Esophagus squamous epithelium (tissue), 5 donors: ENCODE data around the gene ST3GAL3. TPM values are rescaled to one million over a fixed set of nuclear protein-coding genes. Genes with fewer than 3 reads are reported as not detected.

Experiments used
- DNase-seq: peaks from one replicate; lab custom pipeline; 2025; lab: John Stamatoyannopoulos, UW
- H3K27ac ChIP-seq, 4 donors: fragments of 200-600 bp; sonication (generic); one replicate each; pipeline ENCODE4 v1.5.1; 2016 to 2019; ENCODE audit warnings: mild to moderate bottlenecking in 1 of 4
- H3K27me3 ChIP-seq, 4 donors: fragments of 200-600 bp; sonication (generic); 1 replicate in 3 of 4; 2 replicates in 1 of 4; pipeline versions ENCODE4 v1.5.1 to v1.6.0; 2017 to 2021; ENCODE audit warnings: antibody characterized with exemption in 1 of 4
- H3K36me3 ChIP-seq, 3 donors: fragments of 200-600 bp; sonication (generic); one replicate each; pipeline ENCODE4 v1.5.1; 2016 to 2019
- H3K4me1 ChIP-seq, 3 donors: fragments of 200-600 bp; sonication (generic); one replicate each; pipeline ENCODE4 v1.5.1; 2017 to 2019
- H3K4me3 ChIP-seq, 4 donors: fragments of 200-600 bp; sonication (generic); 1 replicate in 3 of 4; 2 replicates in 1 of 4; pipeline ENCODE4 v1.5.1; 2016 to 2019; ENCODE audit warnings: mild to moderate bottlenecking in 2 of 4, moderate library complexity in 1 of 4
- H3K9me3 ChIP-seq, 3 donors: fragments of 200-600 bp; sonication (generic); one replicate each; pipeline ENCODE4 v1.5.1; 2016 to 2019
- CTCF ChIP-seq, 6 experiments: fragments of 450-650 bp in 4 of 6; fragments of 200-600 bp in 2 of 6; sonication (generic) in 2 of 6; IDR thresholded peaks; one replicate each; pipeline ENCODE4 v1.5.1; 2016 to 2019; ENCODE audit warnings: antibody characterized with exemption in 6 of 6, mild to moderate bottlenecking in 4 of 6, moderate library complexity in 4 of 6
- POLR2A ChIP-seq, 4 donors: fragments of 450-650 bp; IDR thresholded peaks; one replicate each; pipeline ENCODE4 v1.6.1; 2017; ENCODE audit warnings: antibody characterized with exemption in 4 of 4, mild to moderate bottlenecking in 4 of 4, moderate library complexity in 3 of 4
- WGBS, 2 donors: methylation state at CpG; one replicate each; pipeline ENCODE4 v1.1.5; 2018; 5-methylcytosine and 5-hydroxymethylcytosine counted together
- intact Hi-C: fragments of 100-400 bp; cut with DNase I; formaldehyde crosslinking; loops from one replicate; pipeline ENCODE4 v1.15.0; 2022
- total RNA-seq, 4 donors: library from RNA; depleted of rRNA; stranded (reverse); fragments of >200 nt; gene quantifications; one replicate each; pipeline ENCODE4 v1.1.0, GENCODE V29; 2016
- donor health status: DM: yes; HTN: yes; CAD: no.

The ST3GAL3 gene
- total RNA-seq, 4 donors from 2014 or later: 2.8 to 10.7 (median 7.1) TPM

- no peak for TF ChIP-seq CTCF (IDR thresholded peaks at IDR 0.05)
- no peak for TF ChIP-seq POLR2A (IDR thresholded peaks at IDR 0.05)
- Histone ChIP-seq H3K4me3 (peak overlapping the region; percentile 37 to 69 (median 47)), H3K4me1 (peaks cover 25 to 66% (median 43%) of the 10 kb centered on the region in 3 donors), H3K27me3 (peaks cover 0 to 22% (median 0%) of the 10 kb centered on the region in 4 donors), H3K36me3 (peaks cover 0 to 3% (median 0%) of the 10 kb centered on the region in 3 donors), H3K9me3 (no peaks in the 10 kb centered on the region), H3K27ac (peak overlapping the region; percentile 20 to 74 (median 43))
- intact Hi-C loops: no loop called here
- no peak for DNase-seq
- WGBS, 2 donors: 78% methylated on average over 2 of the region's 56 CpGs; no CpG with 5 or more reads in 1 of the 2 donors
Measured at GRCh38 chr1:43936431-43937151, 229.3 kb downstream of the ST3GAL3 start.

GRCh38 chr1:43937179-43937865 is 230.0 kb downstream of the ST3GAL3 start:
- WGBS, 2 donors: 40 to 52% methylated on average over 3 to 4 of the region's 8 CpGs
- Histone ChIP-seq H3K9me3 (no peaks in the 10 kb centered on the region), H3K27ac (peak overlapping the region; percentile 9 to 74 (median 40)), H3K4me3 (no peak overlapping the region), H3K36me3 (peaks cover 0 to 3% (median 0%) of the 10 kb centered on the region in 3 donors), H3K4me1 (peaks cover 25 to 61% (median 43%) of the 10 kb centered on the region in 3 donors), H3K27me3 (peaks cover 0 to 22% (median 0%) of the 10 kb centered on the region in 4 donors)
- intact Hi-C loops: no loop called here
- DNase-seq: no peak
- TF ChIP-seq POLR2A (IDR thresholded peaks at IDR 0.05) (no peak), CTCF (IDR thresholded peaks at IDR 0.05) (no peak)

GRCh38 chr1:43938383-43938782 is 231.0 kb downstream of the ST3GAL3 start:
- 77 to 93% methylated on average over 3 to 9 of the region's 10 CpGs for WGBS, 2 donors
- Histone ChIP-seq H3K27me3 (peaks cover 0 to 18% (median 0%) of the 10 kb centered on the region in 4 donors), H3K36me3 (peaks cover 0 to 3% (median 0%) of the 10 kb centered on the region in 3 donors), H3K9me3 (no peaks in the 10 kb centered on the region), H3K27ac (no peak overlapping the region), H3K4me3 (no peak overlapping the region), H3K4me1 (peaks cover 19 to 52% (median 36%) of the 10 kb centered on the region in 3 donors)
- no peak for TF ChIP-seq CTCF (IDR thresholded peaks at IDR 0.05)
- no peak for TF ChIP-seq POLR2A (IDR thresholded peaks at IDR 0.05)
- DNase-seq: no peak
- intact Hi-C loops: no loop called here

- no peak for TF ChIP-seq CTCF (IDR thresholded peaks at IDR 0.05)
- TF ChIP-seq POLR2A (IDR thresholded peaks at IDR 0.05): no peak
Measured at GRCh38 chr1:43938892-43939587, 231.7 kb downstream of the ST3GAL3 start.

More at GRCh38 chr1:43938892-43939587, 231.7 kb downstream of the ST3GAL3 start:
- WGBS, 2 donors: 68 to 73% methylated on average over 2 to 3 of the region's 3 CpGs
- Histone ChIP-seq H3K27me3 (peaks cover 0 to 11% (median 0%) of the 10 kb centered on the region in 4 donors), H3K27ac (no peak overlapping the region), H3K9me3 (no peaks in the 10 kb centered on the region), H3K4me1 (peaks cover 12 to 46% (median 30%) of the 10 kb centered on the region in 3 donors), H3K4me3 (no peak overlapping the region), H3K36me3 (peaks cover 0 to 3% (median 2%) of the 10 kb centered on the region in 3 donors)
- intact Hi-C loops: no loop called here
- DNase-seq: no peak
